Loucy (cell line): ENCODE data around the gene SPEF1.

Experiments
- CTCF ChIP-seq: fragments of 200-600 bp; sonication (generic); conservative IDR thresholded peaks from 2 replicates; pipeline ENCODE4 v1.5.1; 2014; ENCODE audit warnings: mild to moderate bottlenecking, antibody characterized with exemption, low read length
- EZH2phosphoT487 ChIP-seq: fragments of 200-600 bp; IDR thresholded peaks from 2 replicates; pipeline ENCODE4 v1.6.1; 2018; ENCODE audit warnings: antibody characterized with exemption, mild to moderate bottlenecking, moderate library complexity, borderline replicate concordance

- TF ChIP-seq CTCF (no peak), EZH2phosphoT487 (no peak)
These were observed 33.8 kb downstream of the SPEF1 start for GRCh38 chr20:3747471-3747870.
